ENCODE data around the gene TRIM43. TPM values are rescaled to one million over a fixed set of nuclear protein-coding genes. Genes with fewer than 3 reads are reported as not detected.
"Not testable (repeated sequence)": the region's sequence is repeated elsewhere in the genome, so short reads cannot be mapped to it uniquely, and the experiment has no call there.

TRIM43 gene
- polyA plus RNA-seq, 1 of the 3 experiments (the other 2 are of a cell fraction) = 0.23 TPM

- H3K9me3 ChIP-seq; H2AFZ ChIP-seq (ENCODE audit: low read depth); H3K27ac ChIP-seq (ENCODE audit: low read depth in 2 of 2, low read length in 1 of 2); H3F3A ChIP-seq (replicated peaks; ENCODE audit: insufficient read depth); H3K9me2 ChIP-seq; H3K4me2 ChIP-seq; H3K9ac ChIP-seq; H3K27me3 ChIP-seq (ENCODE audit: insufficient read depth); CTCF ChIA-PET; H4K20me1 ChIP-seq (ENCODE audit: insufficient read depth); H3K36me3 ChIP-seq (replicated peaks in 1 of 2; ENCODE audit: control insufficient read depth in 1 of 2, insufficient read depth in 2 of 2, low read length in 1 of 2); DNase-seq; H3K79me2 ChIP-seq (ENCODE audit: insufficient read depth); POLR2A ChIA-PET; H3K4me1 ChIP-seq (ENCODE audit: control insufficient read depth in 1 of 2, insufficient read depth in 2 of 2, low read depth in 1 of 2, low read length in 1 of 2); H3K4me3 ChIP-seq (ENCODE audit: low read depth in 2 of 2, low read length in 1 of 2): not testable (repeated sequence)
- no CpG with 5 or more reads among the region's 2 CpGs for WGBS (ENCODE audit: low lambda C conversion rate)
Measured at GRCh38 chr2:95609764-95610163, 18.0 kb downstream of the TRIM43 start.

- H3K79me2 ChIP-seq (ENCODE audit: insufficient read depth); H3K4me2 ChIP-seq; H2AFZ ChIP-seq (ENCODE audit: low read depth); H3K36me3 ChIP-seq (replicated peaks in 1 of 2; ENCODE audit: control insufficient read depth in 1 of 2, insufficient read depth in 2 of 2, low read length in 1 of 2); H3K9me3 ChIP-seq; H3K27me3 ChIP-seq (ENCODE audit: insufficient read depth); POLR2A ChIA-PET; H3K9ac ChIP-seq; H3K4me3 ChIP-seq (ENCODE audit: low read depth in 2 of 2, low read length in 1 of 2); H4K20me1 ChIP-seq (ENCODE audit: insufficient read depth); CTCF ChIA-PET; H3K9me2 ChIP-seq; H3K4me1 ChIP-seq (ENCODE audit: control insufficient read depth in 1 of 2, insufficient read depth in 2 of 2, low read depth in 1 of 2, low read length in 1 of 2); H3K27ac ChIP-seq (ENCODE audit: low read depth in 2 of 2, low read length in 1 of 2); H3F3A ChIP-seq (replicated peaks; ENCODE audit: insufficient read depth); DNase-seq: not testable (repeated sequence)
- WGBS (ENCODE audit: low lambda C conversion rate) = no CpG with 5 or more reads among the region's 3 CpGs
Measured at GRCh38 chr2:95613048-95613447, 21.2 kb downstream of the TRIM43 start.

GRCh38 chr2:95622728-95623127, 30.9 kb downstream of the TRIM43 start:
- H3K36me3 ChIP-seq (replicated peaks in 1 of 2; ENCODE audit: control insufficient read depth in 1 of 2, insufficient read depth in 2 of 2, low read length in 1 of 2); CTCF ChIA-PET; DNase-seq; H3K9me2 ChIP-seq; H3K27me3 ChIP-seq (ENCODE audit: insufficient read depth); H3K9ac ChIP-seq; H3K4me1 ChIP-seq (ENCODE audit: control insufficient read depth in 1 of 2, insufficient read depth in 2 of 2, low read depth in 1 of 2, low read length in 1 of 2); H3K4me2 ChIP-seq; H3F3A ChIP-seq (replicated peaks; ENCODE audit: insufficient read depth); H3K4me3 ChIP-seq (ENCODE audit: low read depth in 2 of 2, low read length in 1 of 2); H4K20me1 ChIP-seq (ENCODE audit: insufficient read depth); H3K9me3 ChIP-seq; H3K79me2 ChIP-seq (ENCODE audit: insufficient read depth); POLR2A ChIA-PET; H2AFZ ChIP-seq (ENCODE audit: low read depth); H3K27ac ChIP-seq (ENCODE audit: low read depth in 2 of 2, low read length in 1 of 2): not testable (repeated sequence)
- no CpG with 5 or more reads among the region's 5 CpGs for WGBS (ENCODE audit: low lambda C conversion rate)

GRCh38 chr2:95630987-95631386, 39.2 kb downstream of the TRIM43 start:
- no CpG with 5 or more reads among the region's 2 CpGs for WGBS (ENCODE audit: low lambda C conversion rate)
- H3K9me3 ChIP-seq; POLR2A ChIA-PET; H3K4me2 ChIP-seq; H3K4me3 ChIP-seq (ENCODE audit: low read depth in 2 of 2, low read length in 1 of 2); H3K79me2 ChIP-seq (ENCODE audit: insufficient read depth); H2AFZ ChIP-seq (ENCODE audit: low read depth); H3K9me2 ChIP-seq; H3F3A ChIP-seq (replicated peaks; ENCODE audit: insufficient read depth); H3K36me3 ChIP-seq (replicated peaks in 1 of 2; ENCODE audit: control insufficient read depth in 1 of 2, insufficient read depth in 2 of 2, low read length in 1 of 2); DNase-seq; H3K9ac ChIP-seq; H3K27ac ChIP-seq (ENCODE audit: low read depth in 2 of 2, low read length in 1 of 2); H4K20me1 ChIP-seq (ENCODE audit: insufficient read depth); CTCF ChIA-PET; H3K27me3 ChIP-seq (ENCODE audit: insufficient read depth); H3K4me1 ChIP-seq (ENCODE audit: control insufficient read depth in 1 of 2, insufficient read depth in 2 of 2, low read depth in 1 of 2, low read length in 1 of 2): not testable (repeated sequence)

- H3K9ac ChIP-seq; H3K36me3 ChIP-seq (replicated peaks in 1 of 2; ENCODE audit: control insufficient read depth in 1 of 2, insufficient read depth in 2 of 2, low read length in 1 of 2); H3K4me1 ChIP-seq (ENCODE audit: control insufficient read depth in 1 of 2, insufficient read depth in 2 of 2, low read depth in 1 of 2, low read length in 1 of 2); H3K9me2 ChIP-seq; POLR2A ChIA-PET; H3K27me3 ChIP-seq (ENCODE audit: insufficient read depth); H2AFZ ChIP-seq (ENCODE audit: low read depth); H3K9me3 ChIP-seq; H4K20me1 ChIP-seq (ENCODE audit: insufficient read depth); H3K79me2 ChIP-seq (ENCODE audit: insufficient read depth); DNase-seq; H3K4me3 ChIP-seq (ENCODE audit: low read depth in 2 of 2, low read length in 1 of 2); H3K4me2 ChIP-seq; H3K27ac ChIP-seq (ENCODE audit: low read depth in 2 of 2, low read length in 1 of 2); CTCF ChIA-PET; H3F3A ChIP-seq (replicated peaks; ENCODE audit: insufficient read depth): not testable (repeated sequence)
- WGBS (ENCODE audit: low lambda C conversion rate) = no CpG with 5 or more reads among the region's 2 CpGs
Measured at GRCh38 chr2:95633626-95634259, 41.9 kb downstream of the TRIM43 start.

GRCh38 chr2:95640515-95641288, 48.9 kb downstream of the TRIM43 start:
- H3K9ac ChIP-seq; H3K4me2 ChIP-seq; H3K36me3 ChIP-seq (replicated peaks in 1 of 2; ENCODE audit: control insufficient read depth in 1 of 2, insufficient read depth in 2 of 2, low read length in 1 of 2); POLR2A ChIA-PET; H3K4me3 ChIP-seq (ENCODE audit: low read depth in 2 of 2, low read length in 1 of 2); H2AFZ ChIP-seq (ENCODE audit: low read depth); CTCF ChIA-PET; H3K9me3 ChIP-seq; H3F3A ChIP-seq (replicated peaks; ENCODE audit: insufficient read depth); H3K79me2 ChIP-seq (ENCODE audit: insufficient read depth); H3K27me3 ChIP-seq (ENCODE audit: insufficient read depth); H3K4me1 ChIP-seq (ENCODE audit: control insufficient read depth in 1 of 2, insufficient read depth in 2 of 2, low read depth in 1 of 2, low read length in 1 of 2); H3K9me2 ChIP-seq; DNase-seq; H4K20me1 ChIP-seq (ENCODE audit: insufficient read depth): not testable (repeated sequence)
- WGBS (ENCODE audit: low lambda C conversion rate) = no CpG with 5 or more reads among the region's 25 CpGs
- H3K27ac ChIP-seq (ENCODE audit: low read depth in 2 of 2, low read length in 1 of 2) = peak overlapping the region in 1 of 2 experiments; percentile 41; a peak in 1 of 4 replicates
